ENCODE data around the gene FBRS.
A peak's percentile ranks its signal among the peaks of the same experiment; 100 is the strongest.
"Not testable (repeated sequence)": the region's sequence is repeated elsewhere in the genome, so short reads cannot be mapped to it uniquely, and the experiment has no call there.

FBRS gene

GRCh38 chr16:30665830-30666190, 7.6 kb downstream of the FBRS start:
- DNase-seq: no peak

GRCh38 chr16:30666681-30667080, 8.4 kb downstream of the FBRS start:
- DNase-seq: no peak

GRCh38 chr16:30667361-30667905, 9.2 kb downstream of the FBRS start:
- DNase-seq: no peak

- DNase-seq: no peak
Observed at GRCh38 chr16:30668393-30668792, 10.2 kb downstream of the FBRS start.

GRCh38 chr16:30669026-30669902, 11.0 kb downstream of the FBRS start:
- DNase-seq: no peak

- DNase-seq: no peak
Observed at GRCh38 chr16:30669903-30670824, 11.9 kb downstream of the FBRS start.

GRCh38 chr16:30675143-30675542, 16.9 kb downstream of the FBRS start:
- no peak for DNase-seq

- DNase-seq: no peak
Observed at GRCh38 chr16:30677931-30678585, 19.8 kb downstream of the FBRS start.

- peak; percentile 27 for DNase-seq
Observed at GRCh38 chr16:30678586-30678970, 20.3 kb downstream of the FBRS start.

- no peak for DNase-seq
Observed at GRCh38 chr16:30680326-30680725, 22.1 kb downstream of the FBRS start.

GRCh38 chr16:30688701-30689100, 30.5 kb downstream of the FBRS start:
- no peak for DNase-seq

- DNase-seq: peak; percentile 70
Observed at GRCh38 chr16:30691907-30692306, 33.7 kb downstream of the FBRS start.

- DNase-seq: peak; percentile 67
Observed at GRCh38 chr16:30692396-30693064, 34.3 kb downstream of the FBRS start.

- peak; percentile 40 for DNase-seq
Observed at GRCh38 chr16:30694926-30695693, 36.9 kb downstream of the FBRS start.

GRCh38 chr16:30696646-30697045, 38.4 kb downstream of the FBRS start:
- DNase-seq: not testable (repeated sequence)

- DNase-seq: peak; percentile 22
Observed at GRCh38 chr16:30697264-30698138, 39.3 kb downstream of the FBRS start.

- DNase-seq: peak; percentile 98
Observed at GRCh38 chr16:30698139-30698815, 40.0 kb downstream of the FBRS start.

GRCh38 chr16:30698816-30699614, 40.8 kb downstream of the FBRS start, which contains the start of gene SRCAP:
Gene SRCAP (plus strand): TSS chr16:30699171. CDS start chr16:30700825, 1,654 bp downstream.
- peak; percentile 95 for DNase-seq

GRCh38 chr16:30699615-30700099, 41.4 kb downstream of the FBRS start:
- DNase-seq: no peak
